ENCODE results near the gene FANCL.

DNA sequence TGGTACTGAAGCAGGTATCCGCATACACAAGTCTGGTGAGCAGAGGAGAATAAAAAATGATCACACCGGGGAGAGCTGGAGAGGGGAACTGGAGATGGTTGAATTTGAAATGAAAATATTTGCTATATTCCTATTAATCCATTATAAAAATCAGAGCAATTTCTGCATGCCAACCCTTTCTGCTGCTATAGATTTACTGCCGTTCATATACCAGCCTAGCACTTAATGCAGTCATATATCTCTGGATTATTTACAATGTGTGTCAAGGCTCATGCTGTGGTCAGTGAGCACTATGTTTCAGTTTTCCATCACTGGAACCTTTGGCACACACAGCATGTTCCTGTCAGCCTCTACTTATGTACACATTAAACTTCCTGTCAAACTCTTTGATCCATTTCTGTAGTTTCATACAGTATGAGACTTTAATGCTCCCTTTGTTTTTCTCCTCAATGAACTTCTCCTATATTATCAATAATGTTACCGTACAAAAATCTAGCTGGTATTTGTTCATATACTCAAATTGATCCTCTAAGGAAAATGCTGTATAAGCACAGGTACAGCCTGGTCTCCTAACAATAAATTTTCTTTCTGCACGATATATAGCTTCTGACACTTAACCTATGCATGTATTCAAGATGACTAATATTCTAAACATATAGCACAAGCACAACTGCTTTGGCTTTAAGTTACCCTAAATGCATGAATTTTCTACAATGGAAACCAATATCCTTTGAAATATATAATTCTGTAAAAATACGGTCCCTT is 36.7 kb downstream of the FANCL start:
- TF ChIP-seq, protein P1, sequence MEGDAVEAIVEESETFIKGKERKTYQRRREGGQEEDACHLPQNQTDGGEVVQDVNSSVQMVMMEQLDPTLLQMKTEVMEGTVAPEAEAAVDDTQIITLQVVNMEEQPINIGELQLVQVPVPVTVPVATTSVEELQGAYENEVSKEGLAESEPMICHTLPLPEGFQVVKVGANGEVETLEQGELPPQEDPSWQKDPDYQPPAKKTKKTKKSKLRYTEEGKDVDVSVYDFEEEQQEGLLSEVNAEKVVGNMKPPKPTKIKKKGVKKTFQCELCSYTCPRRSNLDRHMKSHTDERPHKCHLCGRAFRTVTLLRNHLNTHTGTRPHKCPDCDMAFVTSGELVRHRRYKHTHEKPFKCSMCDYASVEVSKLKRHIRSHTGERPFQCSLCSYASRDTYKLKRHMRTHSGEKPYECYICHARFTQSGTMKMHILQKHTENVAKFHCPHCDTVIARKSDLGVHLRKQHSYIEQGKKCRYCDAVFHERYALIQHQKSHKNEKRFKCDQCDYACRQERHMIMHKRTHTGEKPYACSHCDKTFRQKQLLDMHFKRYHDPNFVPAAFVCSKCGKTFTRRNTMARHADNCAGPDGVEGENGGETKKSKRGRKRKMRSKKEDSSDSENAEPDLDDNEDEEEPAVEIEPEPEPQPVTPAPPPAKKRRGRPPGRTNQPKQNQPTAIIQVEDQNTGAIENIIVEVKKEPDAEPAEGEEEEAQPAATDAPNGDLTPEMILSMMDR (IDR thresholded peaks at IDR 0.05): no peak
- peak; percentile 86 for TF ChIP-seq TCF7L2 (IDR thresholded peaks at IDR 0.05; ENCODE audit: low read depth, low read length)
- no peak for TF ChIP-seq POLR2AphosphoS5 (IDR thresholded peaks at IDR 0.05; ENCODE audit: low read depth, low read length)
